ENCODE results near the gene IGSF21.
A peak's percentile ranks its signal among the peaks of the same experiment; 100 is the strongest.

Gene IGSF21

DNA sequence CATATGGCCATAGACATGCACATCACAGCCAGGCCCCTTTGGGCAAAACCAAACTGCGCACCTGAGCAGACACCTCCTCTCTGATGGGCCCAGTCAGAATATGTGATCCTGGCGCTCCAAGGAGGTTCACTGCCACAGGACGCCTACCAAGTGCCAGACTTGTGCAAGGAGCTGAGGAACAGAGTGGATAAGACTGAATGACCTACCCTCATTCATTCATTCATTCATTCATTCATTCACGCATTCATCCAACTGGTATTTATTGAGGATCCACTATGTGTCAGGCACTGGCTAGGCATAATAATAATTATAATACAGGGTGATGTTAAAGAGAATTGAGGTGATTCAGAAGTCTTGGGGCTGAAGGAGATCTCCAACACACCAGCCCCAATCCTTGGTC is 2.4 kb upstream of the IGSF21 start:
- H3K9ac ChIP-seq = no peak overlapping the region
- no peaks in the 10 kb centered on the region for H3K79me2 ChIP-seq
- TF ChIP-seq, protein P1, sequence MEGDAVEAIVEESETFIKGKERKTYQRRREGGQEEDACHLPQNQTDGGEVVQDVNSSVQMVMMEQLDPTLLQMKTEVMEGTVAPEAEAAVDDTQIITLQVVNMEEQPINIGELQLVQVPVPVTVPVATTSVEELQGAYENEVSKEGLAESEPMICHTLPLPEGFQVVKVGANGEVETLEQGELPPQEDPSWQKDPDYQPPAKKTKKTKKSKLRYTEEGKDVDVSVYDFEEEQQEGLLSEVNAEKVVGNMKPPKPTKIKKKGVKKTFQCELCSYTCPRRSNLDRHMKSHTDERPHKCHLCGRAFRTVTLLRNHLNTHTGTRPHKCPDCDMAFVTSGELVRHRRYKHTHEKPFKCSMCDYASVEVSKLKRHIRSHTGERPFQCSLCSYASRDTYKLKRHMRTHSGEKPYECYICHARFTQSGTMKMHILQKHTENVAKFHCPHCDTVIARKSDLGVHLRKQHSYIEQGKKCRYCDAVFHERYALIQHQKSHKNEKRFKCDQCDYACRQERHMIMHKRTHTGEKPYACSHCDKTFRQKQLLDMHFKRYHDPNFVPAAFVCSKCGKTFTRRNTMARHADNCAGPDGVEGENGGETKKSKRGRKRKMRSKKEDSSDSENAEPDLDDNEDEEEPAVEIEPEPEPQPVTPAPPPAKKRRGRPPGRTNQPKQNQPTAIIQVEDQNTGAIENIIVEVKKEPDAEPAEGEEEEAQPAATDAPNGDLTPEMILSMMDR (IDR thresholded peaks at IDR 0.05) = no peak
- no peaks in the 10 kb centered on the region for H3K9me3 ChIP-seq (ENCODE audit: control insufficient read depth, low read length)
- H3K36me3 ChIP-seq (ENCODE audit: control insufficient read depth, insufficient read depth, low read length) = no peaks in the 10 kb centered on the region
- no peak overlapping the region for H3K4me3 ChIP-seq (ENCODE audit: low read depth, low read length)
- no peak overlapping the region for H3K27ac ChIP-seq
- H3K27me3 ChIP-seq (ENCODE audit: control insufficient read depth, insufficient read depth, low read length) = peaks cover 5% of the 10 kb centered on the region
- H3K4me2 ChIP-seq (ENCODE audit: low read length) = no peak overlapping the region
- no peak overlapping the region for H2AFZ ChIP-seq
- no peaks in the 10 kb centered on the region for H3K4me1 ChIP-seq

DNA sequence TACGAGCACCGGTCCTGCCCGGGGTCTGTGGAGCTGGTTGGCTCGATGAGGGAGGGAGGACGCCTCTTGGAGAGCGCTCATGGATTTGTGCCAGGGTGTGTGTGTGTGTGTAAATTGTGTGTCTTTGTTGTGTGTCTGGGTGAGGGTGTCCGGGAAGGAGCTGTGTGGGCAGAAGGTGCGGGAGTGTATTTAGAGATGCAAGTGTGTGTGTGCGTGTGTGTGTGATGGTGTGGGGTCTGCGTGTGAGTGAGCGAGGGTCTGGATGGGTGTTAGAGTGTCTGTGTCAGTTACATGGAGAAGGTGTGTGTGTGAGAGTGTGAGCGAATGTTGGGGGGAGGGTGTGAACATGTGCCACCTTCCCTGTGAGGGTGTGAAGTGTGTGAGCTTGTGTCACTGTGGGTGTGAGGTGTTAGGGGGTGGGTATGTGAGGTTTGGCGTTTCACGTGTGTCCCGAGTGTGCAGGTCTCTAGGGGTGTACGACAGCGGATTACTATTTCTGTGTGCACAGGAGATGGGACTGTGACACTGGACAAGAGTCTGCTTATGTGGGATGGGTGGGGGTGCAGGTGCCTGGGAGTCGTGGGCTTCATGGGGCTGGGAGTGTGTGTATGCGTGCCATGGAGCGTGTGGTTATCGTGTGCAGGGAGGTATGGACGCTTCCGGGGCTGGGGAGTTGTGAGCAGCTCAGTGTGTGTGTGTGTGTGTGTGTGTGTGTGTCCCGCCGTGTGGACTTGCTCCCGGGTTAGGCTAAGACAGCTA is 880 bp downstream of the IGSF21 start:
- H3K9ac ChIP-seq = no peak overlapping the region
- H3K9me3 ChIP-seq (ENCODE audit: control insufficient read depth, low read length) = no peaks in the 10 kb centered on the region
- no peak overlapping the region for H2AFZ ChIP-seq
- H3K4me1 ChIP-seq = no peaks in the 10 kb centered on the region
- H3K27ac ChIP-seq = no peak overlapping the region
- no peaks in the 10 kb centered on the region for H3K79me2 ChIP-seq
- TF ChIP-seq, protein P1 (IDR thresholded peaks at IDR 0.05) = no peak
- H3K4me2 ChIP-seq (ENCODE audit: low read length) = peak overlapping the region; percentile 51
- peaks cover 5% of the 10 kb centered on the region for H3K27me3 ChIP-seq (ENCODE audit: control insufficient read depth, insufficient read depth, low read length)
- H3K4me3 ChIP-seq (ENCODE audit: low read depth, low read length) = no peak overlapping the region
- H3K36me3 ChIP-seq (ENCODE audit: control insufficient read depth, insufficient read depth, low read length) = no peaks in the 10 kb centered on the region

DNA sequence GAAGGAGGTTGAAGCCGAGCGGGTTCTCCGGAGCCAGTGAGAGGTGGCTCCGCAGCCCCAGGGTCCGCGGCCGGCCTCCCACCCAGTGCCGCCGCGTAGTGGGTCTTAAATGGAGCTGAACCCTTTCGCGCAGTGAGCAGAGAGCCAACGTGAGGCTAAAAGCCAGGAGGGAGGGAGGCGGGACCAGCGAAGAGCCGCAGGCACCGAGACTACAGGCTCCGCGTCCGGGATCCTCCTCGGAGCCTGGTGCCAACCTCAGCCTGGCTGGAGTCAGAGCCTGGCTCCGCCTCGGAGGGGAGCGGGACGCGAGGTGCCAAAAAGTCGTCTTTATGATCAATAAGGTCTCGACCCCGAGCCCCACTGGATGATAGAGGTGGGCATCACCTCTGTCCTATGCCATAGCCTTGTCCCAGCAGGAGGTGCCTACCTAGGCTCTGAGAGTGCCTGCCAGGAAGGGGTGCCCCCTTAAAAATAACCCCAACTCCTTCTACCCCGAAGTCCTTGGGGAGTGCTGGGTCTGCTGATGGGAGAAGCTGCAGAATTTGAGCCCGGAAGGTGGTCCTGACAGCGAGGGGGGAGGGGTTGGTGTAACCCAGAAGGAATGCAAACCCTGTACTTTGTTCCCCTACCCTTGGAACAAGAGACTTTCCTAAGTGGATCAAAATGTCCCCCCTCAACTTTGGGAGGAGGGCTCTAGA is 1.6 kb downstream of the IGSF21 start:
- H3K27ac ChIP-seq = no peak overlapping the region
- peaks cover 5% of the 10 kb centered on the region for H3K27me3 ChIP-seq (ENCODE audit: control insufficient read depth, insufficient read depth, low read length)
- no peak overlapping the region for H2AFZ ChIP-seq
- no peaks in the 10 kb centered on the region for H3K4me1 ChIP-seq
- H3K36me3 ChIP-seq (ENCODE audit: control insufficient read depth, insufficient read depth, low read length) = no peaks in the 10 kb centered on the region
- no peak overlapping the region for H3K4me3 ChIP-seq (ENCODE audit: low read depth, low read length)
- H3K79me2 ChIP-seq = no peaks in the 10 kb centered on the region
- TF ChIP-seq, protein P1 (IDR thresholded peaks at IDR 0.05) = no peak
- peak overlapping the region; percentile 51 for H3K4me2 ChIP-seq (ENCODE audit: low read length)
- H3K9me3 ChIP-seq (ENCODE audit: control insufficient read depth, low read length) = no peaks in the 10 kb centered on the region
- H3K9ac ChIP-seq = no peak overlapping the region

DNA sequence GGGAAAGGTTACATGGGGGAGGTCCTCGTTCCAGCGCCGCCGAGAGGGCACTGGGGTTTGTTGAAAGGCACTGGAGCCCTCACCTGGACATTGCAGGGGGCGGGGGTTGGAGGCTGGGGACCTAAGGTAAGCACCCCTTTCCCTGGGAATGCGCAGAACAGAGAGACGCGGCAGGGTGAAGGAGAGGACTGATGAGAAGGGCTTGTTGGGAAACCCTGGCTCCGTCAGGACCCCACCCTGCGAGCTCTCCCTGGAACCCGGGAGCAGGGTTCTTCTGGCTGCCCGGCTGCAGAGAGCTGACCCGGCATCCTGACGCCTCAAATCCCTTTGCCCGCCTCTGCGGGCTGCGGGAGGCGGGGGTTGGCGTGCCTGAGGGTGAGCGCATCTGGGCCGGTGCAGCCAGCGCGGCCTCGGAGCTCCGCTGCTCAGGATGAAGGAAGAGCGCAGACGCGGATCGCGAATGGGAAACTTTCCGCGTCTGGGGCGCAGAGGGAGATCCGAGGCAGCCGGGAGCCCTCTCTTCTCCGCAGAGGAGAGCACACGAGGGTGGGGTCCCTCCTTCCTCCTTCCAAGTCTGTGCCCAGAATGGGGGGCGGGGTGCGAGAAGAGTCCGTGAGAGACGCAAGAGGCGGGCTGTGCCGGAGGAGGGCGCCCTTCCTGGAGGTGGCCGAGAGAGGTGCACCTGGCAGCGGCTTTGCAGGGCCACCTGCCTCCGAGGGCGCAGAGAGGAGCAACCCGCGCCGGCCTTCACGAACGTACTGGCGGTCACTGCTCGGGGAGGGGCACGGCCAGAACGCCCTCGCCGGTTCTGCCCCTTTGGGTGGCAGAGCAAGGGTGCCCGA is 2.4 kb downstream of the IGSF21 start:
- H3K36me3 ChIP-seq (ENCODE audit: control insufficient read depth, insufficient read depth, low read length) = no peaks in the 10 kb centered on the region
- H3K4me1 ChIP-seq = no peaks in the 10 kb centered on the region
- H2AFZ ChIP-seq = no peak overlapping the region
- H3K79me2 ChIP-seq = no peaks in the 10 kb centered on the region
- peaks cover 5% of the 10 kb centered on the region for H3K27me3 ChIP-seq (ENCODE audit: control insufficient read depth, insufficient read depth, low read length)
- H3K27ac ChIP-seq = no peak overlapping the region
- H3K9me3 ChIP-seq (ENCODE audit: control insufficient read depth, low read length) = no peaks in the 10 kb centered on the region
- no peak overlapping the region for H3K9ac ChIP-seq
- peak overlapping the region; percentile 44 for H3K4me2 ChIP-seq (ENCODE audit: low read length)
- TF ChIP-seq, protein P1 (IDR thresholded peaks at IDR 0.05) = no peak
- peak overlapping the region; percentile 42 for H3K4me3 ChIP-seq (ENCODE audit: low read depth, low read length)
